ENCODE data around the gene AOPEP.
A peak's percentile ranks its signal among the peaks of the same experiment; 100 is the strongest.

AOPEP gene

DNA sequence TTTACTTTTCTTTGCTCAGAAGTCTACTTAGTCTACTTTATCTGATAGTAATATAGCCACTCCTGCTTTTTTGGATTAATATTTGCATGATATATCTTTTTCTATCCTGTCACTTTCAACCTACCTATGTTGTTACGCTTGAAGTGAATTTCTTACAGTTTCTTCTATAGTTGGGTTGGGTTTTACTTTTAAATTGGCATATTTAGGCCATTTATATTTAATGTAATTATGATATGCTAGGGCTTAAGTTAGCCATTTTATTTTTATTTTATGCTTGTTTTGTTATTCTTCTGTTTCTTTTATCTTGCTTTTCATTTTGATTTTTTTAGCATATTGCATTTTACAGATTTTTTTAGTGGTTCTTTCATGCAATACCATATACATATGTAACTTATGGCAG, 164.7 kb downstream of the AOPEP start:
- H3K4me3 ChIP-seq, result no peak overlapping the region
- TF ChIP-seq, protein P1, sequence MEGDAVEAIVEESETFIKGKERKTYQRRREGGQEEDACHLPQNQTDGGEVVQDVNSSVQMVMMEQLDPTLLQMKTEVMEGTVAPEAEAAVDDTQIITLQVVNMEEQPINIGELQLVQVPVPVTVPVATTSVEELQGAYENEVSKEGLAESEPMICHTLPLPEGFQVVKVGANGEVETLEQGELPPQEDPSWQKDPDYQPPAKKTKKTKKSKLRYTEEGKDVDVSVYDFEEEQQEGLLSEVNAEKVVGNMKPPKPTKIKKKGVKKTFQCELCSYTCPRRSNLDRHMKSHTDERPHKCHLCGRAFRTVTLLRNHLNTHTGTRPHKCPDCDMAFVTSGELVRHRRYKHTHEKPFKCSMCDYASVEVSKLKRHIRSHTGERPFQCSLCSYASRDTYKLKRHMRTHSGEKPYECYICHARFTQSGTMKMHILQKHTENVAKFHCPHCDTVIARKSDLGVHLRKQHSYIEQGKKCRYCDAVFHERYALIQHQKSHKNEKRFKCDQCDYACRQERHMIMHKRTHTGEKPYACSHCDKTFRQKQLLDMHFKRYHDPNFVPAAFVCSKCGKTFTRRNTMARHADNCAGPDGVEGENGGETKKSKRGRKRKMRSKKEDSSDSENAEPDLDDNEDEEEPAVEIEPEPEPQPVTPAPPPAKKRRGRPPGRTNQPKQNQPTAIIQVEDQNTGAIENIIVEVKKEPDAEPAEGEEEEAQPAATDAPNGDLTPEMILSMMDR (IDR thresholded peaks at IDR 0.05), result no peak
- no peak overlapping the region for H3K27ac ChIP-seq
- DNase-seq (ENCODE audit: low spot score), result no peak

DNA sequence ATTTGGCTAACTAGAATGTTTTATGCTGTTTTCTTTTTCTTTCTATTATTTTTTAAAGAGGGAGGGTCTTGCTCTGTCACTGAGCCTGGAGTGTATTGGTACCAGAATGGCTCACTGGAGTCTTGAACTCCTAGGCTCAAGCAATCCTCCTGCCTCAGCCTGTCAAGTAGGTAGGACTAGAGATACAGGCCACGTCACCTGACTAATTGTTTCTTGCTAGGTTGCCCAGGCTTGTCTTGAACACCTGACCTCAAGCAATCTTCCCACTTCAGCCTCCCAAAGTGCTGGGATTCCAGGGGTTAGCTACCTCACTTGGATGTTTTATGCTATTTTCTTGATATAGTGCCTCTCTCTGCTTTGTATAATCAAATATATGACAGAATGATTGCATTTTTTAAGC, 166.2 kb downstream of the AOPEP start:
- TF ChIP-seq, protein P1 (IDR thresholded peaks at IDR 0.05), result no peak
- Histone ChIP-seq H3K27ac (no peak overlapping the region), H3K4me3 (no peak overlapping the region)
- no peak for DNase-seq (ENCODE audit: low spot score)

DNA sequence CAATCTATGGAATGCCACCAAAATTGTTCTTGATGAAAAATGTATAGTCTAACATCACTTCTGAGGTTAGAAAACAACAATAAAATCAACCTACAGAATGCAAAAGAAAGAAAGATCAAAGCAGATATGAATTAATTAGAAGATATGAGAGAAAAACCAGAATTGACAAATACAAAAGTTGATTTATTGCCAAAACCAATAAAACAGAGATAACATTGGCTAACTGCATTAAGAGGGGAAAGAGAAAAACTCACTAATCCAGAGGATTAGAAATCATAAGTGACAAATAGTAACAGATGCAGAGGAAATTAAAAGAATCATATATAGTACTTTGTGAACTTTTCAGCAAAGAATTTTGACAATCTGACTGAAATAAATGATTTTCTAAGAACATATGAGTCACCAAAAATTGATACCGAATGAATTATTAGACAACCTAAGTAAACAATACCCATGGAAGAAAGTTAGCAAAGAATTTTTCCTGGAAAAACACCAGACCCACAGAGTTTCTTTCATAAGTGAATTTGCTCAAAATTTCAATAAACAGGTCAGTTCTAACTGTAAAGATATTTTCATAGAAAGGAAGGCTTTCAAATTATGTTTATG, 167.7 kb downstream of the AOPEP start:
- H3K4me3 ChIP-seq, result no peak overlapping the region
- no peak overlapping the region for H3K27ac ChIP-seq
- TF ChIP-seq, protein P1 (IDR thresholded peaks at IDR 0.05), result no peak
- DNase-seq (ENCODE audit: low spot score), result no peak

DNA sequence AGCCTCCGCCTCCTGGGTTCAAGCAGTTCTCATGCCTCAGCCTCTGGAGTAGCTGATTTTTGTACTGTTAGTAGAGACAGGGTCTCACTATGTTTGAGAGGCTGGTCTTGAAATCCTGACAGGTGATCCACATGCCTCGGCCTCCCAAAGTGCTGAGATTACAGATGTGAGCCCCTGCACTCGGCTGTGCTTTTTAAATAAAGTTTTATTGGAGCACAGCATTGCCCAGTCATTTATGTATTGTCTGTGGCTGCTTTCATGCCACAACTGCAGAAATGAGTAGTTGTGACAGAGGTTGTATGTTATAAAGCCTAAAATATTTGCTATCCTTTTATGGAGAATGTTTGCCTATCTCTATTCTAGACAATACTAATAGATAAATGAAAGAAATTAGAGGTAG, 169.2 kb downstream of the AOPEP start:
- DNase-seq (ENCODE audit: low spot score), result no peak
- no peak overlapping the region for H3K27ac ChIP-seq
- TF ChIP-seq, protein P1 (IDR thresholded peaks at IDR 0.05), result no peak
- H3K4me3 ChIP-seq, result no peak overlapping the region

DNA sequence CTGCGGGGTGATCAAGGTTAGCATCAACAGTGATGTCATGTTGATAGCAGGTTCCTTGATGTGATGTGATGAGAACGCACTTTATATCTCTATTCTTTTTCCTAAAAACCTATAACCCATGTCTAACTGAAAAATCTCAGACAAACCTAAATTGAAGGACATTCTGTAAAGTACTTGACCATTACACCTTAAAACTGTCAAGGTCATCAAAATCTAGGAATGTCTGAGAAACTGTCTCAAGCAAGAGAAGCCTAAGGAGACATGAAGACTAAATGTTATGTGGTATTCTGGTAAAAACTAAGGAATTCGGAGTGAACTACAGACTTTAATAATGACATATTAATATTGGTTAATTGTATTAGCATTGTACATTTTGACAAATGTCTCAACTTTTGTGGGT, 170.0 kb downstream of the AOPEP start:
- TF ChIP-seq, protein P1 (IDR thresholded peaks at IDR 0.05), result no peak
- Histone ChIP-seq H3K4me3 (no peak overlapping the region), H3K27ac (no peak overlapping the region)
- no peak for DNase-seq (ENCODE audit: low spot score)

DNA sequence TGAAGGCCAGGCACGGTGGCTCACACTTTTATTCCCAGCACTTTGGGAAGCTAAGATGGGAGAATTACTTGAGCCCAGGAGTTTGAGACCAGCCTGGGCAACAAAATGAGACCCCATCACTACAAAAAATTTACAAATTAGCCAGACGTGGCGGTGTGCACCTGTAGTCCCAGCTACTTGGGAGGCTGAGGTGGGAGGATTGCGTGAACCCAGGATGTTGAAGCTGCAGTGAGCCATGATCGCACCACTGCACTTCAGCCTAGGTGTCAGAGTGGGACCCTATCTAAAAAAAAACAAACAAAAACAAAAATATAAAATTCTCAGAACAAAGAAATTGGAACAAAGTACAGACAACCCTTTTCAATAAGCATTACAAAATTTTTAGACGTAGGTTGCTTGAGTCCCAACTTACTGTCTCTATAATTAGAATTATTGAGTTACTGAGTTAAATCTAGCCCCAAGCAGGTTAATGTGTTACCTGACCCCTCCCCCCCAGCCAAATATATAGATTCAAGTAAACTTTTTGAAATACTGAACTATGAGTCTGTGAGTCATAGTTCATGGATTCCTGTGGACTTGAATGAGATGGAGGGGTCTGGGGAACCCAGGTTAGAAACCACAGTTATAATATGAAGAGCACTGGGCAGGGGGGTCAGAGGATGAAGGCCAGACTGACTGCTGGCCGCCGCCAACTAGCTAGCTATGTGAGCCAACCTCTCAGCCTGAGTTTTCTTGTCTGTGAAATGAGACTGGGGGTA, 173.1 kb downstream of the AOPEP start:
- TF ChIP-seq, protein P1 (IDR thresholded peaks at IDR 0.05), result no peak
- Histone ChIP-seq H3K4me3 (no peak overlapping the region), H3K27ac (peak overlapping the region; percentile 82 to 87)
- DNase-seq (ENCODE audit: low spot score), result no peak

All from coronary artery (tissue), 2 donors.